Dermis blood vessel endothelial cell (primary cell): ENCODE results near the gene NLRP14. TPM values are rescaled to one million over a fixed set of nuclear protein-coding genes. Genes with fewer than 3 reads are reported as not detected.

Experiments used
- DNase-seq: peaks from one replicate; pipeline ENCODE4 v3.0.0; 2010
- total RNA-seq: library from RNA; depleted of rRNA; stranded (reverse); fragments of >200 nt; gene quantifications from 2 replicates; pipeline ENCODE4 v1.2.3, GENCODE V29; 2014

NLRP14 gene, protein sequence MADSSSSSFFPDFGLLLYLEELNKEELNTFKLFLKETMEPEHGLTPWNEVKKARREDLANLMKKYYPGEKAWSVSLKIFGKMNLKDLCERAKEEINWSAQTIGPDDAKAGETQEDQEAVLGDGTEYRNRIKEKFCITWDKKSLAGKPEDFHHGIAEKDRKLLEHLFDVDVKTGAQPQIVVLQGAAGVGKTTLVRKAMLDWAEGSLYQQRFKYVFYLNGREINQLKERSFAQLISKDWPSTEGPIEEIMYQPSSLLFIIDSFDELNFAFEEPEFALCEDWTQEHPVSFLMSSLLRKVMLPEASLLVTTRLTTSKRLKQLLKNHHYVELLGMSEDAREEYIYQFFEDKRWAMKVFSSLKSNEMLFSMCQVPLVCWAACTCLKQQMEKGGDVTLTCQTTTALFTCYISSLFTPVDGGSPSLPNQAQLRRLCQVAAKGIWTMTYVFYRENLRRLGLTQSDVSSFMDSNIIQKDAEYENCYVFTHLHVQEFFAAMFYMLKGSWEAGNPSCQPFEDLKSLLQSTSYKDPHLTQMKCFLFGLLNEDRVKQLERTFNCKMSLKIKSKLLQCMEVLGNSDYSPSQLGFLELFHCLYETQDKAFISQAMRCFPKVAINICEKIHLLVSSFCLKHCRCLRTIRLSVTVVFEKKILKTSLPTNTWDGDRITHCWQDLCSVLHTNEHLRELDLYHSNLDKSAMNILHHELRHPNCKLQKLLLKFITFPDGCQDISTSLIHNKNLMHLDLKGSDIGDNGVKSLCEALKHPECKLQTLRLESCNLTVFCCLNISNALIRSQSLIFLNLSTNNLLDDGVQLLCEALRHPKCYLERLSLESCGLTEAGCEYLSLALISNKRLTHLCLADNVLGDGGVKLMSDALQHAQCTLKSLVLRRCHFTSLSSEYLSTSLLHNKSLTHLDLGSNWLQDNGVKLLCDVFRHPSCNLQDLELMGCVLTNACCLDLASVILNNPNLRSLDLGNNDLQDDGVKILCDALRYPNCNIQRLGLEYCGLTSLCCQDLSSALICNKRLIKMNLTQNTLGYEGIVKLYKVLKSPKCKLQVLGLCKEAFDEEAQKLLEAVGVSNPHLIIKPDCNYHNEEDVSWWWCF
- total RNA-seq = not detected in 2 replicates

DNA sequence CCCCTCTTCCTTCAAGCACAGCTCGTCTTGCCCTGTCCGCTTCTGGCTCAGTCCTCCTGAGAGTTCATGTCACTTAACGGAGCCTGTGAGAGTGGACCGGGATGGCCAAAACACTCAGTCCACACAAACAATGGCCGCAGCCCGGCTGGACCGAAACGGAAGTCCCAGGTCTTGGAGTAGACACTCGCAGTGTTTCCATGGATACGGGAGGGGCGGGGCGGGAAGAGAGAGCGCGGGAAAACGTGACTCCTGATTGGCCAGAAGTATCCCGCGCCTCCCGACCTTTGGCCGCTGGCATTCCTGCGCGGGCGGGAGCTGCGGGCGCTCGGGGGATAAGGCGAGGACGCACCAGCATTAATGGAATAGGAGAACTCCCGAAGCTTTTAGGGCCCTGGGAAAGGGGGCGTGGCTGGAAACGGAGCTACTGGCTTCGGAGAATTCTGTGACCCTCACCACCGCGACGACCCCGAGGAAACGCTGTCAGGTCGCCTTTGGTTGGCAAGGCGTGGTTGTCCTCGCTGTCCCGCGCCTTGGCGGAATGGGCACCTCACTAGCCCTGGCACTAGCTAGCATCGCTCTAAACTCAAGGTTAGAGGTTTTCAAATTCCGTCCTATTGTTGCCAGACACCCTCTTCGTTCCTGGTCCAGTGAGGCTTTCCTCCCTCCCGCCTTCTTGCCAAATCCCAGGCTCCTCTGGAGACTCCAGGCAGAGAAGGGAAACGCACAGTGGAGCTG lies at the start of gene NLRP14, which contains the start of gene ZNF214:
NLRP14 (plus strand) TSS at position 297 of the 735 bp plus-strand sequence. CDS start 18,108 bp downstream, outside the sequence.
ZNF214 (minus strand) TSS at position 164 of the 735 bp plus-strand sequence. CDS start 17,511 bp downstream, outside the sequence.
- peak; percentile 82 for DNase-seq

DNA sequence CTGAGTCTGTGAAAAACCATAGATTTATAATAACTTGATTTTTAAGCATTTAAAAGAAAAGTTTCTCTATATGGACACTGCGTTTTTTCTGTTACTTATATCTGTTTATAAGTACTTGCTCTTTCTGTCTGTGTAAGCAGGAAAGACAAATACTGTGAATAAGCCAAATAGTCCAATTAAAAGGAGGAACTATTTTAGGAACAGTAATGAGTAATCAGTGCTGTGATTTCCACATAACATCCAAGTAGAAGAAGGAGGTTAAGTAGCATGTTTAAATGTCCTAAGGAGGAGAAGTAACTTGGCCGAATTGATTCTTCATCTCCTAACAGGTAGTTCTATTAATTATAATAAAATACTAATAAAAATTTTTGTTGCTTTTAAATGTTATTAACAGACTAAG lies 40.9 kb upstream of the NLRP14 start:
- no peak for DNase-seq

DNA sequence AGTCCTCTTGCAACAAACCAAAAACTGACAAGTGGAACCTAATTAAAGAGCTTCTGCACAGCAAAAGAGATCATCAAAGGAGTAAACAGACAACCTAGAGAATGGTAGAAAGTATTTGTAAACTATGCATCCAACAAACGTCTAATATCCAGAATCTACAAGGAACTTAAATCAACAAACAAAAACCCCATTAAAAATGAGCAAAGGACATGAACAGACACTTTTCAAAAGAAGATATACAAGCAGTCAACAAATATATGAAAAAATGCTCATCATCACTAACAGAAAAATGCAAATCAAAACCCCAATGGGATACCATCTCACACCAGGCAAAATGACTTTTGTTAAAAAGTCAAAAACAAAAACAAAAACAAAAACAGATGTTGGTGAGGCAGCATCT lies 33.8 kb upstream of the NLRP14 start:
- no peak for DNase-seq

DNA sequence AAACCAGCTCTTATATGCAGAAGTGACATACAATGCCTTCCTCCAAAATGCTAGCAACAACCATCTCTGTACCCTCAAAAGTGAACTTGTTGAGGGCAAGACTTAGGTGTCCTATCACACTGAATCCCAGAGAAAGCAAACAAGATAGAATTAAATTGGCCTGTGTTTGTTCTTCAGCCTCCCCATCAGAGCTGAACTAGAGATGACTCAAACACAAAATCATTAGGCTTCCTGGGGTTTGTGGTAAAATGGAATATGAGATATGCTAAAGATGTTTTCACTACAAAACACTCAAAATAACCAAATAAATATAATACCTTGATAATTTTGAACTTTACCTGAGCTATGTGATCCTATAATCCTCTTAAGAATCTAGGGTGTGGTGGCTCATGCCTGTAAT lies 31.8 kb upstream of the NLRP14 start:
- DNase-seq = no peak

DNA sequence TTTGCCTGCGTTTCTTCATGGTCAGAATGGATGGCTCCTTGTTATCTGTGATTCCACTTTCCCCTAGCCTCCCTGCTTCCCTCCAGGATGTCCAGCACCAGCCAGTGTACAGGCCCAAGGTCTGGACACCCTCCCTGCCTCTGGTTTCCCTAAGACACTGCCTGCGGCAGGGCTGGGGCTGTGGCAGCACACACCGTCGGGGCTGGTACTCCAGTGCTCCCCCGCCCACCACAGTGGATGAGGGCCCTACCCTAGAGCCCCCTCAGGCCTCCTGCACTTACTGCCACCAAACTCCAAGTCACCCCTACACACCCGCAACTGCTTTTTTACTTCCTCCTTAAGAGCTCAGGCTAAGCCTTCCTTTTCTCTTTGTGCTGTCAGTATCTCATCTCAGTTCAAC lies 29.1 kb upstream of the NLRP14 start:
- no peak for DNase-seq

DNA sequence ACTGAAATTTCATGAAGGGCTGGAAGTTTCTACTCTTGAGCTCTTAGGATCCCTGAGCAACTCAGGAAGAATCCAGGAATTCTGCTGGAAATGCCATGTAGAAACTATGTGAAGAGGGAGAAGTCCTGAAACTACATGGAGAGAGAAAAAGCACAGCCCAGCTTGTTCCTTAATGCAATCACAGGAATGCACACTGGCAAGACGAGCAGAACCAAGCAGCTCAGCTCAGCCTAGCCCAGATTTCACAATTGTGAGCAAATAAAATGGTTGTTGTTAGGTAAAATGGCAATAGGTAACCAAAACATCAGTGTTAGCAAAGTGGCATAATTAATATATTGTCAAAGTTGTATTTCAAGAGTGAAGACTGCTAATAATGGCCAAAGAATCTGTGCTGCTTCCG lies 28.3 kb upstream of the NLRP14 start:
- DNase-seq = no peak

DNA sequence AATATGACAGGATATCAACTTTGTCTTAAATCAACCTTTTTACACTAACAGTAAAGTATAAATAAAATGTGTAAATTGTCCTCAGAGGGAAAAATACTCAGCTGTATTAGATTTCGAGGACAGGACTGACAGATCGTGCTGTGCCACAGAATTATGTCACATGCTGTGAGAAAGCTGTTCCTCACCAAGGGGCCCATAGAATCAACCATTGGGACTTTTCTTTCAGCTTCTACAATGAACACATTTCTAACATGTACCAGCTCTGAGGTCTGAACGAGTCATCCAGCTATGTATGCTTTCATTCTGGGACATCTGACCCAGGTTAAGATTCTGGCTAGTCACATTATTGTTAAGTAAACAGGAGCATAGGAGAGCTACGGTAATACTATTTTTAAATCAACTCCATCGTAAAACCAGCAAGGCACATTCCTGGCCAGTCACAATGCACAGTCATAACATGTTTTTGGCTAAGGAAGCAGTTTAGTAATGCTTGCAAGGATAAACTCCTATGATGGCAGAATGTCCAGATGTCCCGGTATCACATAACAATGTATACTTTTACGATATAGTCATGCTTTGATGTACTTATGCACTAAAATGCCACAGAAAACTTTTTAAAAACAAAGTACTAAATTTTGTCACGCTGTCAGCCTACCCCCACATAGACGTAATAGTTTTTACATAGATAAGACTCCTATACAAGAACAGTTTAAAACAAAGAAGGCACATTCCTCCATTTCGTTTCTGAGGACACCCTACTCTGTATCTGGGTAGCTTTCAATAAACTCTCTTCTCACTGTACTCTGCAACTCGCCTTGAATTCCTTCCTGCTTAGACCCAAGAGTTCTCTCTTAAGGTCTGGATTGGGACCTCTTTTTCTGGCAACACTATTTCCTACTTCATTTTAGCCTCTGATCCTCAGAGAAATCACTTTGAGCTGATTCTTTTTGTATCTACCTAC lies 27.5 kb upstream of the NLRP14 start:
- no peak for DNase-seq

DNA sequence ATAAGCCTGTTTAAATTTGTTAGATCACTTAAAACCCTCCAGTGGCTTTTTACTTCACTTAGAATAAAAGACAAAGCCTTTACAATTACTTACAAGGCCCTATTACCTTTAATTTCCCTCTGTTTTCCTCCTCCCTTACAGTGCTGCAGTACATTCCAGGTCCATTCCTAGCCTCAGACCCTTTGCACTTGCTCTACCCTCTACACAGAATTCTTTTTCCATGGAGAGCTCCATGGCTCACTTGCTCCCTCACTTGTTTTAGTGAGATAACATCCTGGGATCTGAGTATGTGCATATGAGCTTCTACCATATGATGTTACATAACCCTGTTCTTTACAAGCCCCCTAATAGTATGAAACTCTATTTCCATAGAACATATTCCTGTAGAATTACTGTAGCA lies 24.6 kb upstream of the NLRP14 start:
- DNase-seq = no peak

DNA sequence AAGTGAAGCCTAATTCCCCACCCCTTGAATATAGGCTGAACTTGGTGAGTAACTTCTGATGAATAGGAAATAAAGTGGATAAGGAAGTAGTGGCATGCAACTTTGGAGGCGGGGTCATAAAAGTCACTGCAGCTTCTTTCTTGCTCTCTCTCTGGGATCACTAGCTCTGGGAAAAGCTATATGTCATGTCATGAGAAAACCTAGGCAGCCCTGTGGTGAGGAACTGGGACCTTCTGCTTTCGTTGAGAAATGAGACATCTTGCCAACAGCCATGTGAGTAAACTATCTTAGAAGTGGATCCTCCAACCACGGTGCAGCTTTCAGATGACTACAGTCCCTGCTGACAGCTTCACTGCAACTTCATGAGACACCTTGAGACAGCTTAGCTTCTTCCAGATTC lies 15.8 kb upstream of the NLRP14 start:
- DNase-seq = peak; percentile 24

DNA sequence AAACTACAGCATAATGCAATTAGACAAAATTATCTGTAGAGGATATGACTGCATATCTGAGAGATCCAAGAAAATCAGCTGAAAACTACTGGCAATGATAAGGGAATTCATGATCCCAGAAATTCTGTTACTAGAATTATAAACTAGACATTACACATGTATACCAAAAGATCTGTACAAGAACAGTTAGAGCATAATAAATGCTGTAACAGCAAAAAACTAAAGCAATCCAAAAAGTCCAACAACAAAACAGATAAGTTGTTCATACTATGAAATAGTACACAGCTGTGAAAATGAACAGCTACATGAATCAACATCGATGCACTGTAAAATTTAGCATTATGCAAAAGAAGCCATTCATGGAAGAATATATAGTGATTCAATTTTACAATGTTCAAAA lies 6.2 kb upstream of the NLRP14 start:
- DNase-seq = no peak

DNA sequence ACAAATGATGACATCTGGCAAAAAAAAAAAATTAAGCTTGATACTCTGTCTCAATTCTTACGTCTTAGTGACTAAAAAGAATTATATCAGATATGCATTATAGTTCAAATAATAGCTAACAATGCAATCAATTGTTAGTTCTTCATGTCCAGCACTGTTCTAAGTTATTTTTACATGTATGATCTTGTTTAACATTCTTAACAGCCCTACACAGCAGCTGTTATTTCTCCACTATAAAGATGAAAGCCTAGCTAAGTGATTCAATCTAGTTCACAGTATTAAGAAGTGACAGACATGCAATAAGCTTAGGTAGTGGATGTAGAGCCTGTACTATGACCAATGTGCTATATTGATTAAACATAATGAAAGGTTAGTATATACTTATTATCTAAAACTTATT lies 4.3 kb upstream of the NLRP14 start:
- no peak for DNase-seq

DNA sequence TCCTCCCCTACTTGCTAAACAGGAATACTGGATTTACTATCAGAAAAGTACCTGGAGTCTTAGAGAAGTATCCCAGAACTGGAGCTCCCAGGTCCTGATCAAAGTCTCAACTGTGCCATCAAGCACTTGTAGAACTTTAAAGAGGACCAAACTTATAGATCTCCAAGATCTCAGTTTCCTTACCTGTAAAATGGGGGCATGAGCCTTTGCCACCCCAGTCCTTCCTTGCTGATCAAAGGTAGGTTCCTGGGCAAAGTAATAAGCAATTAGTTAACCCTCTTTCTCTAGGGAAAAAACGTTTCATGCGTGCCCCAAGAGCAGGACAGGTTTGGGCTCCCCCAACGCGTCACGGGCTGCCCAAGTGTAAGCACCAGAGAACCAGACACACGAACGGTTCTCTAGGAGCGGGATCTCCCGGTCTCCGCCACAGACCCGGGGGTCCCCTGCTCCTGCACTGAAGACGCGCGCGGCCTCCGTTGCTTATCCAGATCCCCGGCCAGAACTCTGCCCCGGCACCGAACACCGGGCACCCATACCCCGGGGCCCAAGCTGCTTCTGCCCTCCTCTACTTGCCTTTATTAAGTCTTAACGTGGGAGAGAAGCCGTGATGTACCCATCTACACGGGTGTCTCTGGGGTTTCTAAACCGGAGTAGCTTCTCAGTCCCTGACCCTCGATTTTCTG lies 638 bp upstream of the NLRP14 start:
- no peak for DNase-seq

DNA sequence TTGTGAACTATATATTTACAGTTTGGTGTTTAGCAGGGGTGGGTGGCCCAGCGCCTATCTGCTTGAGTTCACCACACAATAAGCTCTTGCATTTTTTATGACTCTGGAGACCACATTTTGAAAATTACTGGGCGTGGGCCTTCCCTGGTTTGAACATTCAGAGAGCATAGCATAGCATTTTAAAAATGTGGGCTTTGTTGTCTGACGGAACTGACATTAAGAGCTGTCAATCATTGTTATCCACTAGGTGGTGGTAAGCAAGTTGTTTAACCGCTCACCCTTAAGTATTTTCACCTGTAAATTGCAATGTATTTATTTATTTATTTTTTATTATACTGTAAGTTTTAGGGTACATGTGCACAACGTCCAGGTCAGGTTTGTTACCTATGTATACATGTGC lies 1.0 kb downstream of the NLRP14 start:
- DNase-seq = no peak

DNA sequence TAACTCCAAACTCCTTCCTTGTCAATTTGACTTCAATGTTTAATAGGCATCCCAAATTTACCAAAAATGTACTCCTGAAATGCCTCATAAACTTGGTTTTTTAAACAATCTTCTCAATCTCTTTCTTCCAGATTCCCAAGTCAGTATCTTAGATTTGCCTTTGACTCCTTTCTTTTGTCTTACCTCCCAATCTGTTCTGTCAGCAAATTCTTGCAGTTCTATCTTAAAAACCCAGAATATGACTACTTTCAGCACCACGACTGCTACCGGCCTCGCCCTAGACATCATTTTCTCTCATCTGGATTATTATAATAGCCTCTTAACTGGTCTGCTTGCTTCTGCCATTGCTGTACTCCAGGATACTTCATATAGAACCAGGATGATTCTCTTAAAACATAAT lies 7.9 kb downstream of the NLRP14 start:
- DNase-seq = no peak

DNA sequence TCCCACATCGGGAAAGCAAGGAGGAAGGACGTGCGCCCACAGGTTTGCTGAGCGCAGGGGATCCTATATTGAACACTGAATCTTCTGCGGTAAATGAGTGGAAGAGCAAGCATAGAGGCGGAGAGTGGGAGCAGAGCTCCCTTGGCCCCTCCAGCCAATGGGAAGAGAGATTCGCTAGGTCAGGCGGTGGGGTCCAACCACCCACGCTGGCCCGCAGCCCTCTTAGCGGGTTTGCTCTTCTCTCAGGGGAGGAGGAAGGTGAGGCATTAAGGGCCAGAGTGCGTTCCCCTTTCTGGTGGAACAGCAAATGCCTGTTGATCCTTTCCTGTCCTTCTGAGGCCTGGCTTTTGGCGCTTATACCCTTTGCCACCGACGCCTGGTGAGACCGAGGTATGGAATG lies 10.6 kb downstream of the NLRP14 start:
- DNase-seq = no peak

DNA sequence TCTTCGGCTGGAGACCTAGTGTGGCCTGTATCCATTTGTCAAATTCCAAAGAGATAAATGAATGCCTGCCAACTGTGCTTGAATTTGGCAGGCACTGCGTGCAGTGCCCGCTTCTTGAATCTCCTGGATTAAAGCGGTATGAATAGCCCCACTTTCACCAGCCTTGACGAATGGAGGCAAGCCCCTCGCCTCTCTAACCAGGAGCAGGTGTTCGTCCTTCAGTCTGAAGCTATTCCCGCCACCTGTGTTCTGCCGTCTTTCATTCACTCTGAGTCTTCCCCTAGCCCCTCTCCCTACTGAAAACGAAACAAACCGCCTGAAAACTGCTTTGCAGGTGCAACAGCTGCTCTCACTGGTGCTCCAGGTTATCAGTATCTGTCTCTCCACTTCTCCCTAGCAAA lies 11.2 kb downstream of the NLRP14 start:
- DNase-seq = no peak

DNA sequence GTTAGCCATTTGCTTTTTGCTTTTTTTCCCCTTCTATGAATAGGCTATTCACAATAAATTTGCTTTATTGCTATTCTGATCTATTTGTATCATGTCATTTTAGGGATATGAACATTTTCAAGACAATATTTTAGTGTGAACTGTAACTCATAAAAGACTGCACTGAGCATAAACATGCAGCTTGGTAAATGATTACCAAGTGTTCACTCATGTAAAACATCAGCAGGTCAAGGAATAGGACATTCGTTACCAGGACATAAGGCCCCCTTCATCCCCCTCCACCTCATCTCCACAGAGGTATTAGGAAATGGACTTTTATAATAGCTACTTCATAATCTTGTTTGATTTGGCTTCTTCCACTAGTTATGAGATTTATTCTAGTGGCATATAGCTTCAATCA lies 12.4 kb downstream of the NLRP14 start:
- no peak for DNase-seq

DNA sequence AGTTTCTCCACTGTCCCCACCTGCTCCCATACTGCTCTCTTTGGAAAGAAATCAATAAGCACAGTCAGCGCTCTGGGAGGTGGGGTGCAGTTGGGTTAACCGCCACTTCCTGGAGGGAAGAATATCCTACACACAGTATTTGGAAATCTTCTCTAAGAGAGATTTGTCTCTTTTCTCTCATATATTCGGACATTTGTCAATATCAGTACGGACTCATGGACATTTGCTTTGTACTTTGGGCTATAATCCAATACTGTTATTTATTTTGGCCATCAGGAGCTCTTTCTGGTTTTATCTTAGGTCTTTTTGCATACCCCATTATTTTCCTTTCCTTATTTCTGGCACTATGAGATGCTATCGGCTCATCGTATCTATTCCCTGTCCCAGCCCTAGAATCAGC lies 13.7 kb downstream of the NLRP14 start:
- DNase-seq = no peak

DNA sequence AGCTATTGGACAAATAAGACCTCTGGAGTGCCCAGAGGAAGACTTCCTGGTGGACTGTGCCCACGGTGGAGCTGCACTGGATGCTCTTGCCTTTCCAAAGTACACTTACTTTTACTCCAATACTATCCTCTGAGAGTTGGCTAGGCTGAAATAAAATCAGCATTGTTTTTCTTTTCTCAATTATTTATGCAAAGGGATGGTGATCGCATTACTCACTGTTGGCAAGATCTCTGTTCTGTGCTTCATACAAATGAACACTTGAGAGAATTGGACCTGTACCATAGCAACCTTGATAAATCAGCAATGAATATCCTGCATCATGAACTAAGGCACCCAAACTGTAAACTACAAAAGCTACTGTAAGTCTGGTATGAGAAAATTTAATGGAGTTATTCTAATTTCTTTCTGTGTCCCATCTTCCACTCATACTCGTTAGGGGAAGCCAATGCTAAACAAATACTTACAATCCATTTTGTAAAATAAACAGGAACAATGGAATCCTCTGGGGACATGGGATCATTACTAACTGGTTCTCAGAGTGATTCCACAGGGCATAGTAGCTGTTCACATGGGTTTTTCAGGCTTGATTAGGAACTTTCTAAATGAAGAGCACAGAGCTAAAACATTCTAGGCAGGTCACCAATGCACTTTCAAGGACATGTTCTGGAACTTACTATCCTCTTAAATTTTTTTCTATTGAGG lies 26.3 kb downstream of the NLRP14 start:
- DNase-seq = no peak

DNA sequence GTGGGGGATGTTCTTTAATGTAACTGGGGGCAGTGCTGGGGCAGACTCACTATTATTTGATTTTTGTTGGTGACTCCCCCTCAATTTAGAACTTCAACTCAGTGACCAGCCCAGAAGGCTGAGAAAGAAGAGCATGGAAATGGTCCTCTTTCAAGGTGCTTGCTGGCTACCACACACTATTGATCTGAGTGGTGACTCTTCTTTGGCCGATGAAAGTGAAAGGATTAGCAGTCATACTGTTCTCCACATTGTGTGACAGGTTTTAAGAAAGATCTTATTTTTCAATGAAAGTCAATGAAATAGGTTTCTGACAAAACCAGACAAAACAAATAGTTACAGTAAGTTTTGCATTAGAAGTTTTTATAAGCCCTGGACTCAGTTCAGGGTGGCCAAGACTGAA lies 29.9 kb downstream of the NLRP14 start:
- DNase-seq = no peak
